ENCODE results near the gene SLITRK5.

SLITRK5 gene

DNA sequence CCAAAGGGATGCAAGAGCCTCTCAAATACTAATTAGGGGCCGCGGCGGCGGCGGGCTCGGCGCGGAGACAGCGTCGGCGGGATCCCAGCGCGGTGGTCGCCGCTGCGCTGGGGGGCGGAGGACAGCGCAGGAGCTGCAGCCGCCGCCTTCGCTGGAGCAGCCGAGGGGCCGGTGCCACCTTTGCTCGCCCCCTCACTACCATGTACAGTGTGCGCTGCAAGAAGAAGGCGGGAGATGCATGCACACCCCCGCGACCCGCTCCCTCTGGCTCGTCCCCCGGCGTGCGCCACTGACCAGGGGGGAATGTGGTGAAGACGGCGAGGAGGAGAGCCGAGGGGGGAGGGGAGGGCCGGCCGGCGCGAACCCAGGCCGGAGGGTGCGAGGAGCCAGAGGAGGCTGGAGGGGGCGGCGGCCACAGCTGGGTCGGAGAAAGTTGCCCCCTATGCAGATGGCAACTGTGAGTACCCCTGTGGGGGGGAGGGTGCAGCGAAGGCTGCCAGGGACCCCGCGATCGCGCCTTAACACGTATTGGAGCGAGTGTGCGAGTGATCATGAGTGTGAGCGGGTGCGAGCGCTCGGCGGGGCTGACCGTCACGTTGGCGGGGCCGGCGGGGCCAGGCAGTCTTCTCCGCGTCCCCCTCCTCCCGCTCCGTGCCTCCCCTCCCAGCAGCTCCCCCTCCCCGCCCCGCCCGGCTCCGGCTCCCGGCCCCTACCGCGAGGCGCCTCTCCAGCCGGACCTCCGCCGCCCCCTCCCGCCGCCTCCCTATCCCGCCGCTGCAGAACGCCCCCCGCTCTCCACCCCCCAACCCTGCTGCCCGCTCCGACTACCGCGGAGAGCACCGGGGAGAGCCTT, 808 bp downstream of the SLITRK5 start:
- H3K4me3 ChIP-seq (ENCODE audit: low read depth, low read length): no peak overlapping the region
- TF ChIP-seq, protein P1, sequence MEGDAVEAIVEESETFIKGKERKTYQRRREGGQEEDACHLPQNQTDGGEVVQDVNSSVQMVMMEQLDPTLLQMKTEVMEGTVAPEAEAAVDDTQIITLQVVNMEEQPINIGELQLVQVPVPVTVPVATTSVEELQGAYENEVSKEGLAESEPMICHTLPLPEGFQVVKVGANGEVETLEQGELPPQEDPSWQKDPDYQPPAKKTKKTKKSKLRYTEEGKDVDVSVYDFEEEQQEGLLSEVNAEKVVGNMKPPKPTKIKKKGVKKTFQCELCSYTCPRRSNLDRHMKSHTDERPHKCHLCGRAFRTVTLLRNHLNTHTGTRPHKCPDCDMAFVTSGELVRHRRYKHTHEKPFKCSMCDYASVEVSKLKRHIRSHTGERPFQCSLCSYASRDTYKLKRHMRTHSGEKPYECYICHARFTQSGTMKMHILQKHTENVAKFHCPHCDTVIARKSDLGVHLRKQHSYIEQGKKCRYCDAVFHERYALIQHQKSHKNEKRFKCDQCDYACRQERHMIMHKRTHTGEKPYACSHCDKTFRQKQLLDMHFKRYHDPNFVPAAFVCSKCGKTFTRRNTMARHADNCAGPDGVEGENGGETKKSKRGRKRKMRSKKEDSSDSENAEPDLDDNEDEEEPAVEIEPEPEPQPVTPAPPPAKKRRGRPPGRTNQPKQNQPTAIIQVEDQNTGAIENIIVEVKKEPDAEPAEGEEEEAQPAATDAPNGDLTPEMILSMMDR (IDR thresholded peaks at IDR 0.05; ENCODE audit: borderline replicate concordance, insufficient read depth, low read depth, low read length): no peak

DNA sequence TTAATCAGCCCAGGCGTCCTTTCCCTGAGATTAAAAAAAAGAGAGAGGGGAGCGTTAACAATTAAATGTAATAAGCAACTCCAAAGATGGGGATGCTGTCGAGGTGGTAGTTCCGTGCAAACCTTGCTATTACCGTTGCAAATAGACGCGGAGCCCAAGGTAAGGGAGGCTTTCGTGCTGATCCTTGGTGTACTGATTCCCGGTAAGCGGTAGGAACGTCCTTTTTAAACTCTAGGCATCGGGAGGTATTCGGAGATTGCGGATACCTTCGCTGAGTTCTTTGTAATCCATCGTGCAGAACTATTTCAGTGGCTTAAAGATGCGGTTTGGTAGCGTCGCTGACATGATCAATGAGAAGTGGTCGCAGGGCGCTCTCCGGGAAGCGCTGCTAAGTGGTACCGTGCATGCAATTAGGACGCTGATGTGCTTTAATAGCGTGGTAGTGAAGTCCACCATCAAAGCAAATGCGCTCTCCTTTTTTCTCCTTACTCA, 3.1 kb downstream of the SLITRK5 start:
- TF ChIP-seq, protein P1 (IDR thresholded peaks at IDR 0.05; ENCODE audit: borderline replicate concordance, insufficient read depth, low read depth, low read length): no peak
- no peak overlapping the region for H3K4me3 ChIP-seq (ENCODE audit: low read depth, low read length)

DNA sequence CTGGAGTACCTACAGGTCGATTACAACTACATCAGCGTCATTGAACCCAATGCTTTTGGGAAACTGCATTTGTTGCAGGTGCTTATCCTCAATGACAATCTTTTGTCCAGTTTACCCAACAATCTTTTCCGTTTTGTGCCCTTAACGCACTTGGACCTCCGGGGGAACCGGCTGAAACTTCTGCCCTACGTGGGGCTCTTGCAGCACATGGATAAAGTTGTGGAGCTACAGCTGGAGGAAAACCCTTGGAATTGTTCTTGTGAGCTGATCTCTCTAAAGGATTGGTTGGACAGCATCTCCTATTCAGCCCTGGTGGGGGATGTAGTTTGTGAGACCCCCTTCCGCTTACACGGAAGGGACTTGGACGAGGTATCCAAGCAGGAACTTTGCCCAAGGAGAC, 4.7 kb downstream of the SLITRK5 start:
- H3K4me3 ChIP-seq (ENCODE audit: low read depth, low read length): no peak overlapping the region
- TF ChIP-seq, protein P1 (IDR thresholded peaks at IDR 0.05; ENCODE audit: borderline replicate concordance, insufficient read depth, low read depth, low read length): no peak

DNA sequence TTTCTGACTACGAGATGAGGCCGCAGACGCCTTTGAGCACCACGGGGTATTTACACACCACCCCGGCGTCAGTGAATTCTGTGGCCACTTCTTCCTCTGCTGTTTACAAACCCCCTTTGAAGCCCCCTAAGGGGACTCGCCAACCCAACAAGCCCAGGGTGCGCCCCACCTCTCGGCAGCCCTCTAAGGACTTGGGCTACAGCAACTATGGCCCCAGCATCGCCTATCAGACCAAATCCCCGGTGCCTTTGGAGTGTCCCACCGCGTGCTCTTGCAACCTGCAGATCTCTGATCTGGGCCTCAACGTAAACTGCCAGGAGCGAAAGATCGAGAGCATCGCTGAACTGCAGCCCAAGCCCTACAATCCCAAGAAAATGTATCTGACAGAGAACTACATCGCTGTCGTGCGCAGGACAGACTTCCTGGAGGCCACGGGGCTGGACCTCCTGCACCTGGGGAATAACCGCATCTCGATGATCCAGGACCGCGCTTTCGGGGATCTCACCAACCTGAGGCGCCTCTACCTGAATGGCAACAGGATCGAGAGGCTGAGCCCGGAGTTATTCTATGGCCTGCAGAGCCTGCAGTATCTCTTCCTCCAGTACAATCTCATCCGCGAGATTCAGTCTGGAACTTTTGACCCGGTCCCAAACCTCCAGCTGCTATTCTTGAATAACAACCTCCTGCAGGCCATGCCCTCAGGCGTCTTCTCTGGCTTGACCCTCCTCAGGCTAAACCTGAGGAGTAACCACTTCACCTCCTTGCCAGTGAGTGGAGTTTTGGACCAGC, 5.3 kb downstream of the SLITRK5 start:
- no peak overlapping the region for H3K4me3 ChIP-seq (ENCODE audit: low read depth, low read length)
- TF ChIP-seq, protein P1 (IDR thresholded peaks at IDR 0.05; ENCODE audit: borderline replicate concordance, insufficient read depth, low read depth, low read length): no peak

DNA sequence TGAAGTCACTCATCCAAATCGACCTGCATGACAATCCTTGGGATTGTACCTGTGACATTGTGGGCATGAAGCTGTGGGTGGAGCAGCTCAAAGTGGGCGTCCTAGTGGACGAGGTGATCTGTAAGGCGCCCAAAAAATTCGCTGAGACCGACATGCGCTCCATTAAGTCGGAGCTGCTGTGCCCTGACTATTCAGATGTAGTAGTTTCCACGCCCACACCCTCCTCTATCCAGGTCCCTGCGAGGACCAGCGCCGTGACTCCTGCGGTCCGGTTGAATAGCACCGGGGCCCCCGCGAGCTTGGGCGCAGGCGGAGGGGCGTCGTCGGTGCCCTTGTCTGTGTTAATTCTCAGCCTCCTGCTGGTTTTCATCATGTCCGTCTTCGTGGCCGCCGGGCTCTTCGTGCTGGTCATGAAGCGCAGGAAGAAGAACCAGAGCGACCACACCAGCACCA, 5.9 kb downstream of the SLITRK5 start:
- TF ChIP-seq, protein P1 (IDR thresholded peaks at IDR 0.05; ENCODE audit: borderline replicate concordance, insufficient read depth, low read depth, low read length): no peak
- H3K4me3 ChIP-seq (ENCODE audit: low read depth, low read length): no peak overlapping the region

DNA sequence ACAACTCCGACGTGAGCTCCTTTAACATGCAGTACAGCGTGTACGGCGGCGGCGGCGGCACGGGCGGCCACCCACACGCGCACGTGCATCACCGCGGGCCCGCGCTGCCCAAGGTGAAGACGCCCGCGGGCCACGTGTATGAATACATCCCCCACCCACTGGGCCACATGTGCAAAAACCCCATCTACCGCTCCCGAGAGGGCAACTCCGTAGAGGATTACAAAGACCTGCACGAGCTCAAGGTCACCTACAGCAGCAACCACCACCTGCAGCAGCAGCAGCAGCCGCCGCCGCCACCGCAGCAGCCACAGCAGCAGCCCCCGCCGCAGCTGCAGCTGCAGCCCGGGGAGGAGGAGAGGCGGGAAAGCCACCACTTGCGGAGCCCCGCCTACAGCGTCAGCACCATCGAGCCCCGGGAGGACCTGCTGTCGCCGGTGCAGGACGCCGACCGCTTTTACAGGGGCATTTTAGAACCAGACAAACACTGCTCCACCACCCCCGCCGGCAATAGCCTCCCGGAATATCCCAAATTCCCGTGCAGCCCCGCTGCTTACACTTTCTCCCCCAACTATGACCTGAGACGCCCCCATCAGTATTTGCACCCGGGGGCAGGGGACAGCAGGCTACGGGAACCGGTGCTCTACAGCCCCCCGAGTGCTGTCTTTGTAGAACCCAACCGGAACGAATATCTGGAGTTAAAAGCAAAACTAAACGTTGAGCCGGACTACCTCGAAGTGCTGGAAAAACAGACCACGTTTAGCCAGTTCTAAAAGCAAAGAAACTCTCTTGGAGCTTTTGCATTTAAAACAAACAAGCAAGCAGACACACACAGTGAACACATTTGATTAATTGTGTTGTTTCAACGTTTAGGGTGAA, 6.6 kb downstream of the SLITRK5 start:
- H3K4me3 ChIP-seq (ENCODE audit: low read depth, low read length): no peak overlapping the region
- TF ChIP-seq, protein P1 (IDR thresholded peaks at IDR 0.05; ENCODE audit: borderline replicate concordance, insufficient read depth, low read depth, low read length): no peak

Measured in GM12875 (cell line).